Activated naive CD4-positive, alpha-beta T cell treated with Interleukin-2 at 50 U/mL for 16 hours (primary cell): ENCODE data around the gene RNU1-3.
"Not testable (repeated sequence)": the region's sequence is repeated elsewhere in the genome, so short reads cannot be mapped to it uniquely, and the experiment has no call there.

ENCODE experiments used
- DNase-seq: peaks from one replicate; pipeline ENCODE4 v3.0.0-alpha.2; 2020

RNU1-3 gene

GRCh38 chr1:16635959-16636358 is 30.8 kb downstream of the RNU1-3 start:
- DNase-seq = peak; percentile 1

- not testable (repeated sequence) for DNase-seq
Observed at GRCh38 chr1:16633540-16634282, 33.0 kb downstream of the RNU1-3 start.

- not testable (repeated sequence) for DNase-seq
Observed at GRCh38 chr1:16632044-16632850, 34.5 kb downstream of the RNU1-3 start.

GRCh38 chr1:16631248-16632043 is 35.3 kb downstream of the RNU1-3 start:
- peak; percentile 1 for DNase-seq

GRCh38 chr1:16630661-16631247 is 36.0 kb downstream of the RNU1-3 start:
- DNase-seq = peak; percentile 1

GRCh38 chr1:16629916-16630530 is 36.7 kb downstream of the RNU1-3 start:
- not testable (repeated sequence) for DNase-seq

- peak; percentile 1 for DNase-seq
Observed at GRCh38 chr1:16628361-16629111, 38.2 kb downstream of the RNU1-3 start.

- peak; percentile 1 for DNase-seq
Observed at GRCh38 chr1:16626409-16626983, 40.3 kb downstream of the RNU1-3 start.

- peak; percentile 1 for DNase-seq
Observed at GRCh38 chr1:16625497-16626408, 41.0 kb downstream of the RNU1-3 start.

- DNase-seq = peak; percentile 1
Observed at GRCh38 chr1:16623812-16624719, 42.7 kb downstream of the RNU1-3 start.

GRCh38 chr1:16623337-16623736 is 43.4 kb downstream of the RNU1-3 start:
- peak; percentile 1 for DNase-seq

- peak; percentile 2 for DNase-seq
Observed at GRCh38 chr1:16621681-16622315, 45.0 kb downstream of the RNU1-3 start.

- no peak for DNase-seq
Observed at GRCh38 chr1:16621300-16621658, 45.5 kb downstream of the RNU1-3 start.

GRCh38 chr1:16619803-16620501 is 46.8 kb downstream of the RNU1-3 start:
- peak; percentile 1 for DNase-seq

GRCh38 chr1:16618719-16619118 is 48.0 kb downstream of the RNU1-3 start:
- peak; percentile 1 for DNase-seq

GRCh38 chr1:16617778-16618580 is 48.8 kb downstream of the RNU1-3 start:
- no peak for DNase-seq

GRCh38 chr1:16617114-16617631 is 49.6 kb downstream of the RNU1-3 start:
- DNase-seq = peak; percentile 2
